ENCODE data around the gene GATA3.

GATA3 gene

DNA sequence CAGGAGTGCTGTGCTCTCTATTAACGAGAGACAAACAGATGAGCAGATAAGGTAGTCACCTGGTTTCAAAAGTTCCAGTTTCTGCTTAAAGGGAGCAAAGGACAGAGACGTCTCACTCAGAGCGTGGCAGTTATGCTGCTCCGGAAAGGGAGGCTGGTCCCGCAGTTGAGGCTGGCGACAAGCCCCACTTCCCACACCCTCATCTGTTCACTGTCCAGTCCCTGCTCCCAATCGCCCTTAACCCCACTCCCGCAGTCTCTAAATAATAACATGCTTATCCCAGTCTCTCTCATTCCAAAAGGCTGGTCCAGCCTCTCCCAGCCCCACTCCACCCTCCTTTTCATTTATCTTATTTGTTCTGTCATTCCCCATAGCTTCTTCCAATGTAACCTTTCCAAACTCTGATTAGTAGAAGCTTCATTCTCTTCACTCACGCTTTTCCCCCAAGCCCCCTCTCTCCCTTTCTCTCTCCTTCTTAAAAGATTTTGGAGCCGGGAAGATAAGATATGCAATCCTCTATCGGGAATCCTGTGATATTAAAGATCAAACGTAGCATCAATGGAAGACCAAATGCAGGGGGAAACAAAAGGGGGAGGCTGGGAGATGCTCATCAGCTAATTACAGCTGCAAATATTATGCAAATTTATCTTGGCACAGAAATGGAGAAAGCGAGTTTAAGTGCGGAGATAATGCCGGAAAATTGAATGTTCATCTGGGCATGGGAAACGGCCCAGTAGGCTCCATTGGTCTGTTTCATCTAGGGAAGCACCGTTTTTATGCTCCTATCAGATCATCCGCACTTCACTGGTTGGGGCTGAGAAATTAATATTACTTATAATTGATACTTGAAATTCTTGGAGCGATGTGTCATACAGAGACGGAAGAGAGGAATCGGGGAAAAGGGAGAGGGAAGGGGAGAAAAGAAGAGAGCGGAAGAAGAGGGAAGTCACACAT, 16.3 kb upstream of the GATA3 start:
- DNase-seq = no peak

DNA sequence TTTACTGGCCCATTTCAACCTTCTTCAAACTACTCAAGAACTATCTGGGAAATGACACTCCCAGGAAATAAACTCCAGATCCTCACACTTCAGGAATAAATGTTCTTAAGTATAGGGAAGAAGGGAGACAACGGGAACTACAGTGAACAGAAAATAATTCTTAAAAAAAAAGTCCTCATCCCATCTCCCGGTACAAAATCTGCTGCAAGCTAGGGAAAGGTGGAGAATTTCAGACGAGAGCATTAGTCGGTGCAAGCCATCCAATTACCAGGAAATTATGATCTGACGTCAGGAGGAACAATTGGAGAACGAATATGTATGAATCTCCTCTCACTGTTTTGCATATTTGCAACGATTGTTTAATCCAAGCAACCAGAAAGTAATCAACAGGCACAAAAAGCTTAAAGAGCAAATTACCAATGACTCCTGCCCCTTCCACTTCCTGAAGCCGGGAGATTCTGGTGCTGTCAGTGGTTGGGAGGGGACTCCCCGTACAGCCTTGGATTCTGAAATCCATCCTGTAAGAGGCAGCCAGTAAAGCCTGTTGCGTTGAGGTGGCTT, 15.1 kb upstream of the GATA3 start:
- DNase-seq = no peak

DNA sequence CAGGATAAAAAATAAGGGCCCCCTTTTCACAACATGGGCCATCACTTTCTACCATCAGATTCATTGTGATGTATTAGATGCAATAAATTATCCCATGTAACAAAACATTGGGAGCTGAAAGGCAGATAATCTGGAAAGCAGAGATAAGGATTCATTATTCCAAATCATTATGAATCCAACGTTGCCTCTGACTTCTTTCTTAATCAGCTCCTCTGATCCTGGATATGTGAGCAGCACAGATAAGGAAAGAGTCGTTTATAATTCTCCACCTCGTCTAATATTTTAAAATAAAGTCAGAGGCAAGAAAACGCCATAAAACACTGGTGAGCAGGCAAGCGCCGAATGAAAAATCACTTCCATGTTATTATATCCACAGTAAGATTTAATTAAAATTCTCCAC, 13.8 kb upstream of the GATA3 start:
- DNase-seq = no peak

DNA sequence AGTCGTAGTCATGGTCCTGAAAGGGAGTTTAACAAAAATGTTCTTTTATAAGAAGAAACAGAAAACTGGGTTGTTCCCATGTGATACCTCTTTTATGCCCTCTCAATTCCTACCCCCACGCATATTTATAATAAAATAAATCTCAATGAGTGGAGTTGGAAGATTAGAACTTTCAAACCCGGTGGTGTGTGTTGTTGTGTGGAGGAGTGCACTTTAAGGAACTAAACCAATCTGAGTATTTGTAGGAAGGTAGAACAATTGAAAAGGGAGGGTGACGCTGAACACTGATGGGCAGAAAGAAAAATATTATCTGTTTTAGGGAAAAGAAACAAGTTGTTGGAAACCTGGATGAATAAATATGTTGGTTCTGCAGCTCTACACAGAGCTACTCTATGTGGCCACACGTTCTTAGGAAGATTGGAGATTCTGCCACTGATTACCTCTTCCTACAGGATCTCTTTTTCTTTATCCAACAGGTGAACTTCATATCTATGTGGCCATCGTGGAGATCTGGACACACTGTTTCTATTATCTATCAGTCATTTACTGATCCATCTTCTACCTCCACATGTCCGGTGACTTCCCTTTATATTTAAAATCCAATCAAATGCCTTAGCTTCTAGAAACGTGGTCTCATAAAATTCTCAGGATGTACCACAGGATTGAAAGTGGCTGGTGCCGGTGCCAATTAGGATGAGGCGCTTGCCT, 13.1 kb upstream of the GATA3 start:
- DNase-seq = no peak

DNA sequence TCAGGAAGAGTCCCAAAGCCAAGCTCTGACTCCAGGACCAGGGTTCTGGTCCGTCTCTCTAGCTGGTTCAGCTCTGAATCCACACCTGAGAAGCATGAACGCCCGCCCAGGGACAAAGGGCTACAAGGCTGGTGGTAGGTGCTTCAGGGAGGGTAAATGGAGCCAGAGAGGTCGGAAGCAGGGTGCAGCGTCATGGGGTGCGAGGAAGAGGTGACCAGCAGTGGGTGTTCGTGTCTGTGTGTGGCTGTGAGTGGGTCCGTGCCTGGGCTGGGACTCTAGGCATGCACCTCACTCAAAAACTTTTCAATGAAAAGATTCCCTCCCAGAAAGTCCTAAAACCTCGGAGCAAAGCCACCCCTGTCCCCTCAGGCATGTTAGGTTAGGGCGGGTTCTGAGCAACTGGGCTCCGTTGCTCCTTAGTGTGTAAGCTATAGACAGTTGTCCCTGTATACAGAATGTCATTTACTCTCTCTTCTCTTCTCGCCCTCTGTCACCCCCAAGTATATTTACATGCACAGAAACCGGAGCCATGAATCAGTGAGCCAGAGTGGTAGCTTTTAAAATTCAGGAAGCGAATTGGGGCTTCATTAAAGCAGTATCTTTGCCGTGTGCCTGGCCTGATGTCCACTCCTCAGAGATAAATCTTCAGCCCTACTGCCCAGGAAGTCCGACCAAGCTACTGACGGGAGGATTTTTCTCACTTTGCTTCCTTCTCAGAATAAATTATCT, 12.3 kb upstream of the GATA3 start:
- DNase-seq = no peak

DNA sequence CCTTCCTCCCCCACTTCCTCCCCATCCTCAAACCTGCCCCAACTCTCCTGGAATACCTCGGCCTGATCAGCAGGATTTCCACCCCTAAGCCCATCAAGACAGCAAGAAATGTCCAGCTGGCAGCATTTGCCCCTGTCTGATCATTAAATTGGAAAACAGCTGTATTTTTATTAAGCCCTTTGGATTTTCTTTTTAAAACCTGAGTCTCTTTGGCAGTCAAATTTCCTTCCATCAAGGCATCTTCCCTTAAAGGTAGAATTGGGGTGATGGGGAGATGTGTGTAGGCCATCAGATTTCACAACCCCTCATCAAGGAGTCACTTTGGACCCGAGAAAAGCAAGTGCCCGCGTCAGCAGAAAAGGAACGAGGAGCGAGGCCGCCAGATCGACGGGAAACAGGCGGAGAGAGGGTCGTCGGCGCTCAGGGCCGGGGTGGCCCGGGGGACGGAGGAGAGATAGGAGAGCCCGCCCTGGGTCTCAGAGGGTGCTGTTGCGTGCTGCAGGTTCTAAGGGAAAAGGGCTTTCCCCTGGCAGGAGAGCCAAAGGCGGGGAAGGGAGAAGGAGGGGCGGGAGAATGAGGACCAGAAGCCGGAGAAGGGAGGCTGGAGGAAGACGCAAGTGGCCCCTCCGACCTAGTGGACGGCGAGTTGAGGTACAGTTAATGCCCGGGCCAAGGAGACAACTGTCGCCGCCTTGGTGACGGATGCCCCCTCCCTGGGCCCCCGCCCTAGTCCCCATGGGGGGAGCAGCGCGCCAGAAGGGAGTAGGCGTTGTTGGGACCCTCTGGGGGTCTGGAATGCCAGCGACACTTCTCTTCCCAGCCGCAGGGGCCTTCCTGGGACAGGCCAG, 11.5 kb upstream of the GATA3 start:
- DNase-seq = no peak

DNA sequence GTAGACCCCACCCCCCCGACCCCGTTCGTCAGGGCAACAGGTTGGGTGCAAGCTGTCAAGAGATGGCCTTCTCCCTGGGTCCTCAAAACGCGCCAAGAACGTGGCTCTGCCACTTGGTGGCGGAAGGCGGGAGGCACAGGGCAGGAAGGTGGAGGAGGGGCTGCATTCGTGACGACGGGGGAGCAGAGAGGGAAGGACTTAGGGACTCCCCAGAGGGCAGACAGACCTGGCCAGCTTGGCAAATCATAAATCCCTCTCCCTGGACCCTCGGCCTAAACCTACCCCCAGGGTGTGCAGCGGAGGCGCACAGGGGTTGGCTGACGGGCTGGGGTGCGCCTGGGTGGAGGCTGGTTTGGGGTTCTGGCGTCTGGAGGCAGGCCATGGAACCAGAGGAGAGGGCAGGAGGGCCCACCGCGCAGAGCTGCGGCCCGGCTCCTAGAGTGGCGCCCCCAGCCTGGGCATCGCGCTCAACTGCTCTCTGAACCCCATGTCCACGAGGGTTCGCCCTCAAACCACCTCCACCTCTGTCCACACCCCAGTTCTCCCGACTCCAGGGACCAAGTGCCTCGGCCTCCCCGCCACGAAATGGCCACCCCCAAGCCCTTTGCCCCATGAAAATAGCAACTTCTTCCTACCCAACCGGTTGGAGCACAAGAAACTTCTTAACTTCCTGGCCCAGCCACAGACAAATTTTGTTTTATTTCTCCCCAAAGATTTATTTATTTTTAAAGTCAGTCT, 10.8 kb upstream of the GATA3 start:
- DNase-seq = no peak

DNA sequence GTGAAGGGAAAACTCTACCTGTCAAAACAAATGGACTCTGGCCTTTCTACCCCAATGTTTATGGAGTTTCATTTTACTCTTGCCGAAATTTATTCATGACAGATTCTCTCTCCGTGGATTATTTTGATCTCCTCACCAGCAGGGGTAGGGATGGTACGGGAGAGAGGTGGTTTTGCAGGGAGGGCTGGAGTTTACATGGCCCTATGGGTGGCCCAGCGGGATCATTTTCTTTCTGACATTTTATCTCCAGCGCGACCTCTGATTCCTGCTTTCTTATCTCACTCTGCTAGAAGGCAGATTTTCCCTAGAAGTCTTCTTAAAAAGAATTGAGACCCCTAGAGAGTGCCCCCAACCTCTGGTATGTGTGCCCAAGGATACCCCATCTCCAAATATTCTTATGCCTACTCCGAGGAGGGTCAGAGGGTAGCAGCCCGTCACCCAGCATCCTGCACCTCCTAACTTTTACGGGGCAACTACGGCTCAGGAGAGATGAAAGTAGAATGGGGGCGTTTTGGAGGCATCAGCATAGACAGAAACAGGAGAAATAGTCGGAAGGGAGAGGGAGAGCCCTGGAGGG, 10.1 kb upstream of the GATA3 start:
- no peak for DNase-seq

DNA sequence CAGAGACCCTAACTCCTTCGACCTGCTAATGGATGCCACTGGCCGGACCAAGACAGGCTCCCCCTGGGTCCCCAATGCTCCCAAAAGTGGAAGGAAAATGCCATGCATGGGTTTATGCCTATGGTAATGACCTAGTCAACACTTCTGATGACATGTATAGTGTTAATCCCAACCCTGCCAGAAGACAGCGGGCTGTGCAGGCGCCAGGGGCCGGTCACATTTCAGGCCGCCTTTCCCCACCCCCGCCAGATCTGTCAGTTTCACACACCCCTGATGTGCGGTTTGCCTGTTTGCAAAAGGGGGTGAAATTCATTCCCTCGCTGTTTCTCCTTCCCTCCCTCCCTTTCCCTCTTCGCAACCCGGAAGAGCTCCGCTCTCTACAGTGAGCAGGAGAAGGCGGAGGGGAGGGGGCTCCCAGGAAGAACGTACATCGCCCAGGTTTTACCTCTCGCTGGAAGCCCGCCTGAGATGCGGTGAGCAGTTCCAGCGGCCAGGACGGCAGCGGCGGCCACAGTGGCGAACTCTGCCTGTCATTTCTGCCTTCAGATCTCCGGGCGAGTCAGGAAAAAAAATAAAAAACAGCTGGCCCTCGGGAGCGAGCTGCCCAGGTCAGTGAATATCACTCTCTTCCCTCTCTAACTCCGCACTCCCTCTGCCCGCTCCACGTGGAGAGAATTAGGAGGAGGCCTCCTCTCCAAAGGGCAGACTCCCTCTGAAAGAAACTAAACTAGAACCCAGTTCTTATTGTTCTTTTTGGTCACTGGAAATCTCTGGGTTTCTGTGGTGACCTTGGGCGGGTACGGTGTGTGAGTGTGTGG, 9.4 kb upstream of the GATA3 start:
- no peak for DNase-seq

DNA sequence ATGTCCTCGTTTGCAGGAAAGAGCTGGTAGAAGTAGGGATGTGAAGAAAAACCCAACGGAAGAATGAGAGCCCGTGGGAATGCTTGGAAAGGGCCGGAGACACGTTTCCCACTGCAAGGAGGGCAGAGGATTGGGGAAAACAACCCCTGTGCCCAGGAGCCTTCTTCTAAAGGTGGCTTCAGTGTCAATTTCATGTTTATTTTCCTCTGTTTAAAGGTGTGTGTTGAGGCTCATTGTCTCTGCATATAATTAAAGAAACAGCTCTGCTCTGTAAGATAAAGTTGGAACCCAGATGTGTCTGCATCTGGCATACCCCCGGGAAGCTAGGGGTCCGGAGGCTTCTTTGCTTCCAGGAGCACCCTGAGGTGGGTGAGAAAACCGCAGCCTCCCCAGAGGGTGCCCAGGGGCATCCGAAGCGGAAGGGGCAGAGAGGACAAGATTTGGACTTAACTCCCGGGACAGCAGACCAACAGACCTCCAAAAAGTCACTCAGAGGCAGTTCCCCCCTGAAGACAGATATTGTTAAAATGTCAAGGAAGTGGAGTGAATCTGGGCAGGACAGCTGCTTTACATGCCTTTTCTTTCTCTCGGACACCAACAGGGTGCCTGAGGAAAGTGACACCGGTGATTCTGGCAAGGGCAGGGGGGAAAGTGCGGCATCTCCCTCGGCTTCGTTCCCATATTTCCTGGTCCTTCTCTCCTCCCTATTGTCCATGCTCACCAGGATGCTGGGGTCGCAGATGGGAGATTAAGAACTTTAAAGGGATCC, 8.6 kb upstream of the GATA3 start:
- DNase-seq = no peak

DNA sequence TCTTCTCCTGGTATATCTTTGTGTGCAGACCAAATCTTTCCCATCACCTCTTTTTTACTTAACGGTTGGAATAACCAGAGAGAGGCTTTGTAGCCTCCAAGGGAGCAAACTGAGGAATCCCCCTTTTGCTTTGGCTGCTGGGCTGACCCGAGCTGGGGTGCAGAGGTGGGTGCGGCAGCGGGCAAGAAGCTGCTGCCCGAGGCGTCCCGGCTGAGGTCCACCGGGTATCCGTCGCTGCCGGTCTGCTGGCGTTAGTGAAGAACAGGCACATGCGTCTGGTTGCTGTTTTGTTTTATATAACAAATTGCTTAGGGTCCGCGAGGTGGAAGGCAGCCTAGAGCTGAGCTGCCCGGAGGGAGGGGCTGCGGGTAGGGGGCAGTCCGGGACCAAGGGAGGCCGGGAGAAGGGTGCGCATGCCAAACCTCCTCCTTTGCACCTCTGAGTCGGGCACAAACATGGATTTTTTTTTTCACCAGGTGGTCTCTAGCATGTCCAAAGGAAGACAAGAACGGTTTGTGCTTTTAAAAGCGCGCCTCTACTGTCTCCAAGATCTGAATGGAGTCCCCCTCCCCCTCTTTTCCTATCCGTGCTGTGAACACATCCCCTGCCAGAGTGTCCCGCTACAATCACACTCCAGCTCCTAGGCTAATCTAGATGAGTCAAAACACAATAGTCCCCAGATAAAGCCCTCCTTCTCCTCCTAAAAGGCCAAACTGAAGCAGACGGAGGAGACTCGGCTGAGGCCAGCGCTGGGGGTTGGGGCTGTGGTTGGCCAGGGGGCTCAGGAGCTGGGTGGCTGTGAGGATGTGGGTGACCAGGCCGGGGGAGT, 6.8 kb upstream of the GATA3 start:
- no peak for DNase-seq

DNA sequence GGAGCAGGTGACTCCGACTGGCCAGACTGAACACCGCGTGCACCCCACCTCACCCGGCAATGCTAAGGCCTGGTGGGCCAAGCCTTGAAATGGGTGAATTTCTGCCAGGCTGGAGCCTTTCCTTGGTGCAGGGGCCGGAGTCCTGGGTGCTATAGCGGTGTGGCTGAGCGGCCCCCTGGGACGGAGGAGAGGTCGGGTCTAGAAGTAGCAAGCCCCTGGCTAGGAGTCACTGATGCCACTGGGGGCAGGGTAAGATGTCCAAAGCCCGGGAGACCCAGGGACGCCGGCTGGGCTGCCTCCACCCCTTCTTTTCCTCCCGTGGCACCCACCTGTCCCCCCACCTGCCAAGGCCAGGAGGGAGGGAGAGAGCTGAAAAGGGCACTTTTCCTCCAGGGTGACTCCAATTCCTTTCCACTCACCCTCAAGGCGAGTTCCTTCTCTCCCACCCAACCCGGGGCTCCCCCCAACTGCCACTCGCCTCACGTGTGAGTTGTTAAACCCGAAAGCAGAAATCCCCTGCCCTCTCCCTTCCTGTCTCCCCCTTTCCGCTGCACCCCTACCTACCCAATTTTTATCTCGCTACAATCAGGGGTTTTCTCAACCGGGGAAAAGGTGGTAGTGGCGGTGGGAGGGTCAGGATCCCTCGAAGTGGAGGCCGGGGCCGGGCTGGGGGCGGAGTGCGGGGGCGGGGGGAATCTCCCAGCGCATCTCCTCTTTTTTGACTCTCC, 6.0 kb upstream of the GATA3 start:
- no peak for DNase-seq

DNA sequence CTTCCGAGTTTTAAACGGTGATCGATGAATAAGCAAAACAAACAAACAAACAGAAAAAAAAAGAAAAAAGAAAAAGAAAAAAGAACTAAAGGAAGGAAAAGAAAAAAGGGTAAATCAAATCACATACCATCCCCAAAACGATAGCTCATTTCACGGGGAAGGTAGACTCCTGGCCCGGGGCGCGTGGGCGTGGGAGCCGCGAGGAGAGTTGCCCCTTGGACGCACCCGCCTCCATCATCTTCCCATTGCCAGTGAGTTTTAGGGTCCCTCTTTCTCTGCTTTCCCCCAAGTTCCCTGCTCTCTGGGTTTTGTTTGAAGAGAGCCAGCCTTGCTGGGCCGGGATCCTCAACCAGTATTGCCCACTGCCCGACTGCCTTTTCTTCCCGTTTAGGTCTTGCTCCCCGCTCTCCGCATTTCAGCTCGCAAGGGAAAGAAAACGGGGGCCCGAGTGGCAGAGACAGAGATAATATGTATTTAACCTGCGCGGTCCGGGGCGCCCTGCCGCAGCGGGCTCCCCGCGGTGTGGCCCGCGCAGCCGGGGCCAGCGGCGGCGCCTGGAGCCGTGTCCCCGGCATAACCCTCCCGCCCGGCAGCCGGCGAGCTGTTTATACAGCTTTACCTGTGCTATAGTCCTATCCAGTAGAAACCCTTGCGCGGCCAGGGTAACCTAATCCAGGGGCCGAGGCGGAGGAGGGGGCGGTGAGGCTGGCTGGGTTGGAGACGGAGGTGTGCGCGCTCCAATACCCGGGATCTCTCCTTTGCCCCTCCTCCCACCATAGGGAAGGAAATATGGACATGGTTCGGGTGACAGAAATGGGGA, 5.2 kb upstream of the GATA3 start:
- DNase-seq = no peak

DNA sequence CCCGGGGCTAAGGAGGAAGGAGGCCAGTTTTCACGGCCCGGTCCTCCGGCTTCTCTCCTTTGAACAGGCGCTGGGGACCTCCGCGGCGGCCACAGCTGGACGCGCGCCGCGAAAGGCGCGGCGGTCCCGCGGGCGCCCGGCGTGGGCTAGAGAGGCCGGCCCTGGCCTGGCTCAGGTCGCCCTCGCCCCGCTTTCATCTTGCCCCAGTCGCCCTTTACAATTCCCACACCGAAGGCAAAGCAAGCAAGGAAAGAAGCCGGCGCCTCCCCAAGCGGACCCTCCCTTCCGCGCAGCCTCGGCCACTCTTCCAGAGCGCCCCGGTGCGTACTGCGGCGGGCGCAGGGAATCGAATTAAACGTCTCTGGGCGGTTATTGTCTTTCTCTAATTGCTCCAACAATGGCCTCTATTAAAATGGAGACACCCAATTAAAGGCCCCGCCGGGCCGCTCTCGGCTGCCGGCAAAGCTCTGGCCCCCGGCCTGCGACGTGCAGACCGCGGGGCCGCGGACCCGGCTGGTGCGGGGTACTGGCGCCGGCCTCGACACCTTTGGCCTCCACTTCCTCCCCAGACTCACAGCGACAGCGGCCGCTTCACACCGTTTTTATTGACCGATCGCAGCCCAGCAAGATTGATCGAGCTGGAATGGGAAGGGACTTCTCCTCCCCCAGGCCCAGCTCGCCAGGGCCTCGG, 4.5 kb upstream of the GATA3 start:
- no peak for DNase-seq

DNA sequence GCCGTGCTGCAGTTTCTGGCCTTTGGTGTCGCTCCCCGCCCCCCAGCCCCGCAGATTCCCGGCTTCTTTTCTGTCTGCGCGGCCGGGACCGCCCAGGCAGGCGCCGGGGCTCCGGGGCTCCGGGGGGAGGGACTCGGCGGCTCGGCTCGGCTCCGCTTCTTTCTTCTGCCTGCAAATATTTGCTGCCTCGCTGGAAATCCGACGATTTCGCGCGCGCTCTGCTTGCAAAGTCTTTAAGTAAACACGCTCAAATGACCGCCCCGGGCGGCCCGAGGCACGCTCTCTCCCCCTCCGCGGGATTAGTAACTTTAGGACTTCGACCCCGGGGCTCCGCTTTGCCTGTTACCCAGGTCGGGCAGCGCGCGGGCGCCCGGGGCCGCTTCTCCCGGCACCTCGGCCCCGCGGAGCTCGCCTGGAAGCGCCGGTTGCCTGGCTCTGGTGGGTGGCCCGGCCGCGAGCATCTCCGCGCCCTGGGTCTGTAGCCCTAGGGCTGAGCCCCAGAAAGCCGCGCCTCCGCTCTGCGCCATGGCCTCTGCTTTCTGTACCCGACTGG, 3.9 kb upstream of the GATA3 start:
- DNase-seq = no peak

Data from hippocampal formation (tissue), 2 donors.